A673 (cell line): ENCODE data around the gene FOXF2. TPM values are rescaled to one million over a fixed set of nuclear protein-coding genes. Genes with fewer than 3 reads are reported as not detected.

Source experiments
- BruUV-seq: library from RNA; stranded (reverse); fragments of 400-500 nt; replicated peaks from 2 replicates; lab custom pipeline; 2021; lab: Mats Ljungman, UMichigan
- CTCF ChIA-PET: fragments of 300-600 bp; sonication (Branson Sonifier 250); formaldehyde crosslinking; loops from one replicate; lab custom pipeline; 2022; ENCODE audit warnings: antibody characterized with exemption; lab: Charles Lee
- POLR2A ChIA-PET: fragments of 300-600 bp; sonication (Branson Sonifier 250); formaldehyde crosslinking; loops from one replicate; lab custom pipeline; 2022; ENCODE audit warnings: antibody characterized with exemption; ENCODE audit not compliant: low non-redundant PET; lab: Charles Lee
- DNase-seq: peaks from one replicate; pipeline ENCODE4 v3.0.0-alpha.2; 2015; ENCODE audit warnings: low spot score
- H3K27ac ChIP-seq: fragments of 200-600 bp; sonication (generic); 2 replicates; pipeline ENCODE4 v1.5.1; 2016; ENCODE audit warnings: mixed run types, low read depth, mild to moderate bottlenecking, mixed read lengths, antibody characterized with exemption, low read length; ENCODE audit not compliant: poor library complexity, severe bottlenecking
- H3K27me3 ChIP-seq: fragments of 200-600 bp; sonication (generic); replicated peaks from 2 replicates; pipeline ENCODE4 v1.6.1; 2017; ENCODE audit warnings: mixed run types, low read depth, mild to moderate bottlenecking, mixed read lengths, antibody characterized with exemption, low read length; ENCODE audit not compliant: insufficient read depth, poor library complexity
- H3K36me3 ChIP-seq: fragments of 200-600 bp; sonication (generic); 2 replicates; pipeline ENCODE4 v1.6.1; 2016; ENCODE audit warnings: mixed run types, mild to moderate bottlenecking, mixed read lengths, antibody characterized with exemption, low read length; ENCODE audit not compliant: insufficient read depth, poor library complexity, severe bottlenecking
- H3K4me1 ChIP-seq: fragments of 200-600 bp; sonication (generic); 2 replicates; pipeline ENCODE4 v1.6.1; 2017; ENCODE audit warnings: mixed run types, mild to moderate bottlenecking, mixed read lengths, antibody characterized with exemption, low read length; ENCODE audit not compliant: insufficient read depth, poor library complexity, severe bottlenecking
- H3K4me3 ChIP-seq: fragments of 200-600 bp; sonication (generic); 2 replicates; pipeline ENCODE4 v1.5.1; 2016; ENCODE audit warnings: low read depth, mixed run types, mild to moderate bottlenecking, mixed read lengths, low read length; ENCODE audit not compliant: poor library complexity, severe bottlenecking
- H3K9me3 ChIP-seq: fragments of 200-600 bp; sonication (generic); 2 replicates; pipeline ENCODE4 v1.6.1; 2016; ENCODE audit warnings: mixed run types, low read depth, mild to moderate bottlenecking, mixed read lengths, antibody characterized with exemption, low read length; ENCODE audit not compliant: poor library complexity, severe bottlenecking
- EZH2 ChIP-seq: fragments of 200-600 bp; sonication (generic); IDR thresholded peaks from 2 replicates; pipeline ENCODE4 v1.6.1; 2017; ENCODE audit warnings: borderline replicate concordance, low read depth, mild to moderate bottlenecking, mixed read lengths, antibody characterized with exemption, low read length; ENCODE audit not compliant: poor library complexity, severe bottlenecking
- intact Hi-C: fragments of 100-400 bp; cut with micrococcal nuclease; formaldehyde crosslinking; loops from one replicate; pipeline ENCODE4 v1.10.0; 2022; ENCODE audit not compliant: unreplicated experiment
- total RNA-seq: library from RNA; stranded (reverse); gene quantifications from 2 replicates; pipeline ENCODE4 v1.2.3, GENCODE V29; 2021
- TF ChIP-seq, protein P1 (sequence below): fragments of 300-800, 200-600 bp; sonication (generic); conservative IDR thresholded peaks from 2 replicates; pipeline ENCODE4 v1.5.1; 2017; ENCODE audit warnings: low read depth, mild to moderate bottlenecking, antibody characterized with exemption, low read length, moderate library complexity, mixed read lengths

The FOXF2 gene
- total RNA-seq, 1 experiment from 2014 or later, result 0.13 TPM

DNA sequence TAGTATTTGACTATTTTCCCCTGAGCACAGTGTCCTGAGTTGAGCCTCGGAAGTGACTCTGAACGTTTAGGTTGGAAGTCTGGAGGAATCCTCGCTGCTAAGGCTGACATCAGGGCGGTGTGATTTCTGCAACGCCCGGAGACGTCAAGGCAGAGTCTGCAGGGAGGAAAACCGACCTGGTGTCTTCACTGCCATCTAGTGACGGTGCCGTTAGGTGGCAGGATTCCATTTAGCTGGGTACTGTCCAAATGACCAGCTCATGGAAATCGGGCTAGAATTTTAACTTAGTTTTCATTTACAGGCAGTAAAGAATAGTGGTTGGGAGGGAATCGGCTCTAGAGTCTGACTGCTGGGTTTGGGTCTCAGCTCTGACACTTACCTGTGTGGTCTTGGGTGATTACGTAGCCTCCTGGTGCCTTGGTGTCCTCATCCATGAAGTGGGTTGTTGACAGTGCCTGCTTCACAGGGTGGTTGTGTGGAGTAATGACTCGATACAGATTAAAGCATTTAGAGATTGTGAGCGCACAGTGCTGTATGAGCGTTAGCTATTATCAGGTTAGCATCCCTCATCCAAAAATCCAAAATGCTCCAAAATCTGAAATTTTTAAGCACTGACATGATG, 35.0 kb downstream of the FOXF2 start:
- H3K27me3 ChIP-seq, result peaks cover 17% of the 10 kb centered on the region
- no peaks in the 10 kb centered on the region for H3K4me1 ChIP-seq
- ChIA-PET POLR2A (interaction anchor here (0.8 kb wide), 1 partner anchor 819 kb away, joined by 3 read pairs; no protein-coding TSS in a partner anchor), CTCF (interaction anchor here (0.6 to 1.0 kb wide), 4 partner anchors 12 to 604 kb away, joined by 3 to 4 read pairs (median 4); no protein-coding TSS in a partner anchor)
- H3K27ac ChIP-seq, result no peak overlapping the region
- TF ChIP-seq, protein P1, sequence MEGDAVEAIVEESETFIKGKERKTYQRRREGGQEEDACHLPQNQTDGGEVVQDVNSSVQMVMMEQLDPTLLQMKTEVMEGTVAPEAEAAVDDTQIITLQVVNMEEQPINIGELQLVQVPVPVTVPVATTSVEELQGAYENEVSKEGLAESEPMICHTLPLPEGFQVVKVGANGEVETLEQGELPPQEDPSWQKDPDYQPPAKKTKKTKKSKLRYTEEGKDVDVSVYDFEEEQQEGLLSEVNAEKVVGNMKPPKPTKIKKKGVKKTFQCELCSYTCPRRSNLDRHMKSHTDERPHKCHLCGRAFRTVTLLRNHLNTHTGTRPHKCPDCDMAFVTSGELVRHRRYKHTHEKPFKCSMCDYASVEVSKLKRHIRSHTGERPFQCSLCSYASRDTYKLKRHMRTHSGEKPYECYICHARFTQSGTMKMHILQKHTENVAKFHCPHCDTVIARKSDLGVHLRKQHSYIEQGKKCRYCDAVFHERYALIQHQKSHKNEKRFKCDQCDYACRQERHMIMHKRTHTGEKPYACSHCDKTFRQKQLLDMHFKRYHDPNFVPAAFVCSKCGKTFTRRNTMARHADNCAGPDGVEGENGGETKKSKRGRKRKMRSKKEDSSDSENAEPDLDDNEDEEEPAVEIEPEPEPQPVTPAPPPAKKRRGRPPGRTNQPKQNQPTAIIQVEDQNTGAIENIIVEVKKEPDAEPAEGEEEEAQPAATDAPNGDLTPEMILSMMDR, result peak; percentile 77
- TF ChIP-seq EZH2, result no peak
- H3K4me3 ChIP-seq, result no peak overlapping the region
- BruUV-seq, result no TSS peak
- H3K36me3 ChIP-seq, result no peaks in the 10 kb centered on the region
- peak; percentile 61 for DNase-seq
- intact Hi-C loops, result no loop called here
- no peaks in the 10 kb centered on the region for H3K9me3 ChIP-seq

DNA sequence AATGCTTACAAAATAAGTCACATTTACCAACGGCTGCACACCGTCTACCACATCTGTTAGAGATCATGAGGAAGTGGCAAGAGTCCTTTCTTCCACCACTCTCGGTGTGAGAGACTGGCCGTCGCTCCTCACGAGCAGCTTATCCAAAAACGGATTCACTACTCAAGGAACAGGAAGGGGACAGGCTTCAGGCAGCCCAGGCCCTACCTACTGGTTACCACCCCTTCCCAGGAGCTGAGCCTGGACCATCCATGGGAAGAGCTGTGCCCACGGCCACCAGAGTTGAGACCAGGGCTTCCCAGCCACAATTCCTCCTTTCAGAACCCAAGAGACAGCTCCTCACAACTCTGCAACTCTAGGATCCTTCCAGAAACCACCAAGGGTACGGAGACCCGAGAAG, 37.0 kb downstream of the FOXF2 start:
- ChIA-PET CTCF (interaction anchor here (0.9 to 1.0 kb wide), 2 partner anchors 10 to 15 kb away, joined by 4 read pairs; no protein-coding TSS in a partner anchor), POLR2A (no interaction called here)
- Histone ChIP-seq H3K4me1 (no peaks in the 10 kb centered on the region), H3K27ac (no peak overlapping the region), H3K27me3 (peaks cover 17% of the 10 kb centered on the region), H3K9me3 (no peaks in the 10 kb centered on the region), H3K36me3 (no peaks in the 10 kb centered on the region), H3K4me3 (no peak overlapping the region)
- TF ChIP-seq, protein P1, result no peak
- no peak for TF ChIP-seq EZH2
- no TSS peak for BruUV-seq
- DNase-seq, result no peak
- intact Hi-C loops, result no loop called here

GRCh38 chr6:1435806-1436205, 46.4 kb downstream of the FOXF2 start:
- H3K9me3 ChIP-seq, result no peaks in the 10 kb centered on the region
- no peaks in the 10 kb centered on the region for H3K36me3 ChIP-seq
- H3K27me3 ChIP-seq, result peaks cover 32% of the 10 kb centered on the region
- BruUV-seq, result no TSS peak
- no peak for DNase-seq
- H3K4me1 ChIP-seq, result no peaks in the 10 kb centered on the region
- CTCF ChIA-PET, result interaction anchor here (0.7 to 2.1 kb wide), 2 partner anchors 843 to 1300 kb away, joined by 3 to 6 read pairs; no protein-coding TSS in a partner anchor
- no peak overlapping the region for H3K4me3 ChIP-seq
- TF ChIP-seq EZH2, result no peak
- TF ChIP-seq, protein P1, result no peak
- intact Hi-C loops, result loop anchor here (5.0 kb wide), 3 partner anchors 639 to 844 kb away; no protein-coding TSS in a partner anchor
- H3K27ac ChIP-seq, result no peak overlapping the region
- POLR2A ChIA-PET, result no interaction called here
